HPDE6-E6E7 (cell line): Measurements from ENCODE around the gene DNAJB5.

Experiments
- DNase-seq: peaks from one replicate; pipeline ENCODE4 v3.0.0; 2011; ENCODE audit warnings: missing footprints; ENCODE audit errors: extremely low spot score

DNAJB5 gene

GRCh38 chr9:34984049-34984448, 5.5 kb upstream of the DNAJB5 start:
- no peak for DNase-seq

DNA sequence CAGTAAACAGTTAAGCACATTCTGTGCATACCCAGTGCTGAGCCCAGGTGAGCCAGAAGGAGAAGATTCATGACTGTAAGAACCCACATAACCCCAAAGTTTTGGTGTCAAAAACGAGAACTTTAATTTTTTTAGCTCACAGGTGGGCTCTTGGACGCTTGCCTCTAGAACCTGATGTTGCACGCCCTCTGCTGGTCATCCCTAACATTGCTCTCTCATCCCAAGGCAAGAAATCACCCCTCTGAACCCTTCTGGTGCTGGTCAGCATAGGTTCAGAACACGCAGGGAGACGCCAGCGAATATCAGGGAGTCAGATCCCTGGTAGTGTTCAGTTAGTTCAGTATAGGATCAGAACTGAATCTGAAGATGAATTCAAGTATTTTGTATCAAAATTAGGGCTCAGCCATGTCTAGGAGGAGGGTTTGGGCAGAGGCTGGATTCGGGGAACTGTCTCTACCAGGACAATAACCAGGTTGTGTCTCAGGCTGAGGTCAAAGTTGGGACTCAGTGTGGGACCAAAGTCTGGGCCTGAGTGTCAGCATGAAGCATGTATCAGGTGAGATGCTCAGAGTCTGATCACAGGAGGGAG, 4.1 kb upstream of the DNAJB5 start:
- DNase-seq = no peak

DNA sequence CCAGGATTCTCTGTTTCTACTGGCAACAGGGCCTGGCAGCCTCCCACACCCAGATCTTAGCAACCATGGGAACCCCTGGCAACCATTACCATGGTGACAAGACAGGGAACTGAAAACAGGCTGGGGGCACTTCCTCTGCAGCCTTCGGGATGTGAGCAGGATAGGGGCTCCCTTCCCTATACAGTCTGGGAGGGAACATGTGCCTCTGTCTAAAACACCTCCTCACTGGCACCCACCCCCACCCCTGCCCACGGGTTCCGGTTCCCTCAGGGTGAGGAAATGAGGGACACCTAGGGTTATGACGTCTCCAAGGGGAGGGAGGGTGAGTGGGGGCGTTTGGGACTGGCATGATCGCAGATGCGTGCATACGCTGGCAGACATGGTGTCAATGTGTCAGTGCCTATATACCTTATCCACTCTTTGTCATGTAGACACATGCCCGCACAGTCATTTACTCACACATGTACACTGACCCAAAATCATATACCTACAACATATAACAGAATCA, 3.0 kb upstream of the DNAJB5 start:
- no peak for DNase-seq

DNA sequence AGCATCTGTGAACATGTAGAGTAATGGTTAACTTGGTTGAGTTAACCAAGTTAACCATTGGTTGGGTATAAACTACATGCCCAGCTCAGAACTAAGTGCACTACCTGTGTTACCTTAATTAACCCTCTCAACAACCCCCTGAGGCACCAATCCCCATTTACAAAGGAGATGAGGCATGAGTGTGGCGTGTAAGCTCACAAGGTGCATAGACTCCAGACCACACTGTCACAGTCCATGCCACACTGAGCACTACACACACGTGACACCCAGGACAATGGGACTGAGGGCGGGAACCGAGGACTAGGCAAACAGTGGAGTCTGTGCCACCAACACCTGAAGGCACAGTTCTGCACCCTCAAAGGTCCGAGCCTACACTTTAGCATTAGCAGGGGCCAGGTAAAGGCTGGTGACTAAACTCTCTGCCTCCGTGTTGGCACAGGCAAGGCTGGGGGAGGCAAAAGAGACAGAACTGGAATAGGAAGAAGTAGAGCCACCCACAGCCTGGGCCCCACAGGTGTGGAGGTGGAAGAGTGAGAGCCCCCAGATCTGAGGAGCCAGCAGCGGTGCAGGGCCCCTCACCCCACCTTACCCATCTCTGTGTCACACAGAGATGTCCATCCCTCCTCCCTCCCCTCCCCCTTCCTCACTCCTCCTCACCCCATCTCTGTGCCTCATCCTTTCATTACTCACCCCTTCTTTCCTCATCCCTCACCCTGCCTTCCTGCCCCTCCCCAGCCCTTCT, 2.2 kb upstream of the DNAJB5 start:
- no peak for DNase-seq

- no peak for DNase-seq
Observed at GRCh38 chr9:34988218-34989002, 1.1 kb upstream of the DNAJB5 start.

DNA sequence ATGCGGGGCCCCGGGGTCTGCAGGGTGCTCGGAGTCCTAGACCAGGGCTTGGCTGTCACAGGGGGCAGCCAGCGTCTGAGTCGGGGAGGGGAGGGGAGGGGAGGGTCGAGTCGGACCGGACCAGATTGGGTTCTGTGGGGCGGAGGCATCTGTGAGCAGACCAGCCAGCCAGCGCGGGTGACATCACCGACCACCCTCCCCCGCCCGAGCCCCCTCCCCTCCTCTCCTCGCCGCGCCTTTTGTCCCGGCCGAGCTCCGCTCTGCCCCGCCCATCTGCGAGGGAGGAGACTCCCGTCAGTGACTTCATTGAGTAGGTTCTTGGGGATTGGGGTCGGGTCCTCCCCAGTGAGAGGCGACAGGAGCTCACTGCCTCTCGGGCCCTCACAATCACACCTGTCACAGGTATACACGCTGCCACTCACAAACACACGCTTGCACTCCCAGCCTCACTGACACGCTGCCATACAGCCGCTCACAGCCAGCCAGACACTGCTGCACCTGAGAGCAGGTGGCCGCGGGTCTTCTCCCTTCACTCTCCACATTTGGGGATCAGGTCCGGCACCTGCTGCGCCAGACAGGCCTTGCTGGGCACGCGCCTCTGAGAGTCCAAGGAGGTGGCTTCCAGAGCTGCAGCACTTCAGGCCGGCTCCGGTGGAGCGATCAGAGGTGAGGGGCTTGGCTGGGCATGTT, 546 bp downstream of the DNAJB5 start:
- no peak for DNase-seq

- DNase-seq = no peak
Observed at GRCh38 chr9:34990908-34991606, 1.5 kb downstream of the DNAJB5 start.

GRCh38 chr9:34991607-34992375, 2.2 kb downstream of the DNAJB5 start:
- no peak for DNase-seq

DNA sequence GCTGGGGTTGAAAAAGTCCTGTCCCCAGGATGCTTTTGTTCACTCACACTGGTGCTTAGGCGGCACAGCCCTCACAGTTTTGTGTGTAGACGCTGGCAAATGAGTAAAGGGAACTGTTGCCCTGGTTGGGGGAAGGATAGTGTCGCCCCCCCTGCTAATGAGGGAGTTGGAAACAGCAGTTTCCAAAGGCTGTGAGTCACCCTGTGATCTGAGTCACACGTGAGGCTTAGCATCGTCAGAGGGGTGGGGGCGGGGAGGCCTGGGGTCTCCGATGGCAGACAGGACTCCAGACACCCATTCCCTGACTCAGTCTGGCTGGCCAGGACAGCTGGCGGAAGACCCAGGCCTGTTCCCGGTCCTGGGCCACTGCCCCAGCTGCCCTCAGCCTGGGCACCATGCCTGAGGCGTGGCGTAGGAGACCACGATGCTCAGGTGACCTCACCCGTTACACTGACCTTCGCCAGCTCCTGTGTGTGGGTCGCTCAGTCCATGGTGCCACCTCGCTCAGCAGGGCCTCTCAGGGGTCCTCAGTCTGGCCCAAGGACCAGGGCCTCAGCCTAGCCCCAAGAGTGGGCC, 2.9 kb downstream of the DNAJB5 start:
- peak; percentile 56 for DNase-seq

- DNase-seq = no peak
Observed at GRCh38 chr9:34993502-34994259, 4.1 kb downstream of the DNAJB5 start.

- DNase-seq = no peak
Observed at GRCh38 chr9:34994260-34994899, 4.8 kb downstream of the DNAJB5 start.

DNA sequence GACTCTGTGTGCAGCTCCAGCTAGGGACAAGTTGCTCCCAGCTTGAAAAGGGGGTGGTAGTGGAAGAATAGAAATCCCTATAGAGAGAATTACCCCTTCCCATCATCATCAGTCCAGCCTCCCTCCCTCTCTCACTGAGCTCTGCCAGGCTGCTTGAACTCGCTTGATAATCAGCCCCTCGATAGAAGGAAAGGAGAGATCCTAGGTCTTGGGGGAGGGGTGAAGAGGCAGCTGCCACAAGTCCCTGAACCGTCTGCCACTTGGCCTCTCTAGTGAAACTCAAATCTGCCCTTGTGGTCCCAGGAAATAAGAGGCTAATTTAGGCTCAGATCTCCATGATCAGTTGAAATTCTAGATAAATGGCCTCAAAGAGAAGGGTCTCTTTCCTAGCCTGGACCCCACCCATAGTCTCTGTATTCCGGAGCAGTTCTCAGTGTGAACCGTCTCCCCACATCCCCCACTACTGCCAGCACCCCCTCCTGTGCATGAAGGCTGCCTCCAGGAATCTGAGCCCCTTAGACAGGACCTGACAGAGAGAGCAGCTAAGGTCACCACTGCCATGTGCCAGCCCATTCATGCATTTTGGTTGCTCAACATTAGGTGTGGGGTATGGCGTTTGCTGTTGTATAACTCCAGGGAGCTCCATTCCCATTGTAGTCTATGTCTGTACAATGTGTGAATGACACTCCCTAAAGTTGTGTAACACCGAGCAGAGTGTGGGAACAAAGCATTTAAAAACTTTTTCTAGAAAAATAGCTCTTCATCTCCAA, 5.5 kb downstream of the DNAJB5 start:
- no peak for DNase-seq

DNA sequence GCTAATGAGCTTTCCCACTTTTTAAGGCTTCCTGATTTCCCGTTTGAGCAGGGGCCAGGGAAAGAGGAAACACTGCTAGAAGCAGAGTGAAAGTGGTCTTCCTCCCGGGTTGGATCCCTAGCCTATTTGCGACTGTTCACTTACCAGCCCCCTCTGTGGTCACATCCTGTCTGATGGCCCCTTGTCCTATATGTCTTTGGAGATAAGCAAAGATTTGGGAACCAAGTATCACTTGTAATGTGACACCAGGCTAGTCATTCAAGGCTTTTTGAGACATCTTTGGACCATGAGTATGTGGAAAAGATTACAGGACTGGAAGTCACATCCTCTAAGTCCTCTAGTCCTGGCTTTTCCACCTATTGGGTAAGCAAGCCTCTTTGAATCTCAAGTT, 6.1 kb downstream of the DNAJB5 start:
- no peak for DNase-seq

DNA sequence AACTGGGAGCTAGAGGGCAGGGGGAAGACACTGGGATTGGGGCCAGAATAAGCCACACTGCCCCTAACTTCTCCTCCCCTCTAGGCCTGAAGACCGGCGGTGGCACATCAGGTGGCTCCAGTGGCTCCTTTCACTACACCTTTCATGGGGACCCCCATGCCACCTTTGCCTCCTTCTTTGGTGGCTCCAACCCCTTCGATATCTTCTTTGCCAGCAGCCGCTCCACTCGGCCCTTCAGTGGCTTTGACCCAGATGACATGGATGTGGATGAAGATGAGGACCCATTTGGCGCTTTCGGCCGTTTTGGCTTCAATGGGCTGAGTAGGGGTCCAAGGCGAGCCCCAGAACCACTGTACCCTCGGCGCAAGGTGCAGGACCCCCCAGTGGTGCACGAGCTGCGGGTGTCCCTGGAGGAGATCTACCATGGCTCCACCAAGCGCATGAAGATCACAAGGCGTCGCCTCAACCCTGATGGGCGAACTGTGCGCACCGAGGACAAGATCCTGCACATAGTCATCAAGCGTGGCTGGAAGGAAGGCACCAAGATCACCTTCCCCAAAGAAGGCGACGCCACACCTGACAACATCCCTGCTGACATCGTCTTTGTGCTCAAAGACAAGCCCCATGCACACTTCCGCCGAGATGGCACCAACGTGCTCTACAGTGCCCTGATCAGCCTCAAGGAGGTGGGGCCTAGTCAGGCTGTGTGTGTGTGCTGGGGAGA, 6.8 kb downstream of the DNAJB5 start:
- no peak for DNase-seq

DNA sequence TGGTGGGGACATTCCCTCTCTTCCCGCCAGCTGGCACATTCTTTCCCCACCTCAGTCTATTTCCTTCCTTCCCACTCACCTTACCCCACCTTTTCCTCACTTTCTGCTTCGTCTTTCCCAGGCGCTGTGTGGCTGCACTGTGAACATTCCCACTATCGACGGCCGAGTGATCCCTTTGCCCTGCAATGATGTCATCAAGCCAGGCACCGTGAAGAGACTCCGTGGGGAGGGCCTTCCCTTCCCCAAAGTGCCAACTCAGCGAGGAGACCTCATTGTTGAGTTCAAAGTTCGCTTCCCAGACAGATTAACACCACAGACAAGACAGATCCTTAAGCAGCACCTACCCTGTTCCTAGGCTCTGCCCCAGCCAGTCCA, 7.3 kb downstream of the DNAJB5 start:
- DNase-seq = no peak

DNA sequence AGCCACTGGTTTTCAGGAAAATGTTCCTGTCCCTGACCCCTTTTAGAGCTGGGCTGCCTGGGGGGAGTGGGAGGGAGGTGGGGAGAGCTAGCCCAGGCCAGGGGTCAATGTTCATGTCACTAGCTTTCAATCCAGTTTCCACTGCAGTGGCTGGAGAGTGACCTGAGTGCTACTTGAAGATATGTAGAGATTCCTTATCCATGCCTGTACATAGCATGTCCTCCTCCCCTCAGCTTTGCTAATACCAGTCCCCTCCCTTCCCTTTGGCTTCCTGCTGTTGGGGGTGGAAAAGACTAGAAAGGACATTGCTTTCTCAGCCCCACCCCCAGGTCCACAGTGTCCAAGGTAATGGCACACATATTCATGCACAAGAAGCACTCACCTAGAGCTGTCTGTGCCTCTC, 7.8 kb downstream of the DNAJB5 start:
- DNase-seq = no peak

DNA sequence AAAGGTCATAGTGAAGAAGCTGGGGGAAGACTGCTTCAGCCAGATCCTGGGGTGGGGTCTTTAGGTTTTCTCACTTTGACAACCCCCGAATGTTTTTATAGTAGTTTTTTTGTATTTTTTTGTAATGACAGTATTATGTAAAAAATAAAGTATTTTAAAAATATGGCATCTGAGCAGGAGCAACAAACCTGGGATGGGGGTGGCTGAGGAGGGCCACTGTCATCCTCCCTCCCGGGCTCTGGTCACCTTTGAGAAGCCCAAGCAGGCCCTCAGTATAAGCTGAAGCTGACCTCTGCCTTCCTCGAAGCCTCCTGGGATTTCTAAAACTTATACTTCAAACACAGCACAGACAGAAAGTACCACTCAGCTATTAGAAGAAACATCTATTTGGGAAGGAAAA, 8.7 kb downstream of the DNAJB5 start:
- DNase-seq = no peak

DNA sequence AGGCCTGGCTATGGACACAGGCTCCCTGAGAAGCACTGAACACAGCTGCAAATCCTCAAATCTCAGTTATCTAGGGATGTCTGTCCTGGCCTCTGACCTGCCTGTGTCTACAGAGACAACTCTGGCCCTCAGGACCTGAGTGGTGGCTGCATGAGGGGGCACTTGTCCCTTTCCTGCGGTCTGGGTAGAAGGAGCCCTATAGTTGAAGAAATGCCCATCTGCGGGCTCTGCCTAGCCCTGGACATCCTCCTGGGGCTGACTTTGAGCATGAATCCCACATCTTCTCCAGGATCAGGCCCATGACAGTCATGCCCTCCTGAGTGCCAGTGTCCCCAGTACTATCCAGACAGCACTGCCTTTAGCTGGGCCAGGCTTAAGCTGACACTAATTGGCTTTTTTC, 10.0 kb downstream of the DNAJB5 start:
- no peak for DNase-seq
